Measurements from ENCODE around the gene RYR2. TPM values are rescaled to one million over a fixed set of nuclear protein-coding genes. Genes with fewer than 3 reads are reported as not detected.

The RYR2 gene
- total RNA-seq, 4 donors from 2014 or later, result 0.88 to 8.4 (median 5.5) TPM

DNA sequence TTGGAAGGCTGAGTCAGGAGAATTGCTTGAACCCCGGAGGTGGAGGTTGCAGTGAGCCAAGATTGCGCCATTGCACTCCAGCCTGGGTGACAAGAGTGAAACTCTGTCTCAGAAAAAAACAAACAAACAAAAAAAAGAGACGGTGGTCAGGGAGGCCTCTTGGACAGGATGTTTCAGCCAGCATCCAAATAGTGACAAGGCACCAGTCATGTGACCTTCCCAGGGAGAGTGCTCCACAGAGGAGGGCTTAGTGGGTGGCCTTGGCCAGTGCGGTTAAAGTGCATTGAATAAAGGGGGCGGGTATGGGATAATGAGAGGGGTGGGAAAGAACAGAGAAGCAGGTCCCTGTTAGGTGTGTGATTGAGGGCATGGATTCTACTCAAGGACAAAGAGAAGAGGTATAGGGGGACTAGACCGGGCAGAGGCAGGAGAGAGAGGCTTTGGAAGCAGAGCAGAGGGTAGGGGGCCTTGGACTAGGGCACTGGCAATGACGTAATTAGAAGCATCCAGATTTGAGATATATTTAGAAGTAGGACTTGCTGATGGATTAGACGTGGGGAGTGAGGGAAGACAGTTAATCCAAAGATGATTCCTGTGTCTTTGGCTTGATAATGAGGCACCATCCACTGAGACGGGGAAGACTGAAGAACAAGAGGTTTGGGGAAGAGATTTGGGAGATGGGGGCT is 12.0 kb upstream of the RYR2 start:
- H3K27me3 ChIP-seq, result no peaks in the 10 kb centered on the region
- H3K36me3 ChIP-seq, result no peaks in the 10 kb centered on the region
- DNase-seq, result no peak
- H3K4me3 ChIP-seq, result no peak overlapping the region
- no peaks in the 10 kb centered on the region for H3K4me1 ChIP-seq
- no peak overlapping the region for H3K27ac ChIP-seq
- TF ChIP-seq POLR2A (IDR thresholded peaks at IDR 0.05), result no peak
- TF ChIP-seq, protein P1, sequence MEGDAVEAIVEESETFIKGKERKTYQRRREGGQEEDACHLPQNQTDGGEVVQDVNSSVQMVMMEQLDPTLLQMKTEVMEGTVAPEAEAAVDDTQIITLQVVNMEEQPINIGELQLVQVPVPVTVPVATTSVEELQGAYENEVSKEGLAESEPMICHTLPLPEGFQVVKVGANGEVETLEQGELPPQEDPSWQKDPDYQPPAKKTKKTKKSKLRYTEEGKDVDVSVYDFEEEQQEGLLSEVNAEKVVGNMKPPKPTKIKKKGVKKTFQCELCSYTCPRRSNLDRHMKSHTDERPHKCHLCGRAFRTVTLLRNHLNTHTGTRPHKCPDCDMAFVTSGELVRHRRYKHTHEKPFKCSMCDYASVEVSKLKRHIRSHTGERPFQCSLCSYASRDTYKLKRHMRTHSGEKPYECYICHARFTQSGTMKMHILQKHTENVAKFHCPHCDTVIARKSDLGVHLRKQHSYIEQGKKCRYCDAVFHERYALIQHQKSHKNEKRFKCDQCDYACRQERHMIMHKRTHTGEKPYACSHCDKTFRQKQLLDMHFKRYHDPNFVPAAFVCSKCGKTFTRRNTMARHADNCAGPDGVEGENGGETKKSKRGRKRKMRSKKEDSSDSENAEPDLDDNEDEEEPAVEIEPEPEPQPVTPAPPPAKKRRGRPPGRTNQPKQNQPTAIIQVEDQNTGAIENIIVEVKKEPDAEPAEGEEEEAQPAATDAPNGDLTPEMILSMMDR (IDR thresholded peaks at IDR 0.05), result no peak
- intact Hi-C loops (cut with DNase I; ENCODE audit: low total_unique reads), result no loop called here
- H3K9me3 ChIP-seq, result no peaks in the 10 kb centered on the region

DNA sequence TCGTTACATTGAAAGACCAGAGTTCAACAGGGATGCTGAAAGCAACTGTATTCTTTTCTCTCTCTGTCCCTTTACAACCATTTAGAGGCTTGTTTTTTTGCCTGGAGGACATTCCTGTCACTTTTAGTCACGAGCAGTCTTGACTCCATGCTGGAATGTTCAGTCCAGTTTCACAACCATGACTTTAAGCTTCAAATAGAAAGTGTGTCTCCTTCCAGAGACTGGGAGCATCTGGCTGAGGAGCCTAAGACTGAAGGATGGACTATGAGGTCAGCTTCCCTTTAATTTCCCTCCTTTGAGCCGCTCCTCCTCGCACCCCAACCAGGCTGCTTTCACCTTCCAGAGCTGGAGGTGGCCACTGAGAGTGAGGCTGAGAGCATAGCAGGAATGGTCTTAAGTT is 10.5 kb upstream of the RYR2 start:
- Histone ChIP-seq H3K4me1 (no peaks in the 10 kb centered on the region), H3K27ac (no peak overlapping the region), H3K27me3 (no peaks in the 10 kb centered on the region), H3K4me3 (no peak overlapping the region), H3K36me3 (no peaks in the 10 kb centered on the region), H3K9me3 (no peaks in the 10 kb centered on the region)
- TF ChIP-seq, protein P1 (IDR thresholded peaks at IDR 0.05), result no peak
- TF ChIP-seq POLR2A (IDR thresholded peaks at IDR 0.05), result no peak
- DNase-seq, result no peak
- intact Hi-C loops (cut with DNase I; ENCODE audit: low total_unique reads), result no loop called here

DNA sequence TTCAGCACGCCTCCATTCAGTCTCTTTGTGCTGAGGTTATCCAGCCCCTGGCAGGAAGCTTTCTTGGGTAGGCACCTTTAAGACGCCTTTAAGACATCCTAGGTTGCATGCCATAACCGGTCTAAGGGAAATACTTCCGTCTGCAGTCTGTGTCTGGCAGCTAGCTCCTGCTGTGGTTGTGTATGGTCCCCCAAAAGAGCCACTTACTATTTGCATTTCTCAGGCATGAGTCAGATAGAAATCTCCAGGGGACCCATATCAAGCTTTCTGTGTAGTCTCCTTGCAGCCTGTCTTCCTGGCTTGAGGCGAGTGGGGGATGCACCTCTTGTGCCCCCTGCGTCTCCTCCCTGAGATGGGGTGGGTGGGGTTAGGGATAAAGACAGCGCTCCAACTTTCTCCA is 10.0 kb upstream of the RYR2 start:
- intact Hi-C loops (cut with DNase I; ENCODE audit: low total_unique reads), result no loop called here
- no peaks in the 10 kb centered on the region for H3K27me3 ChIP-seq
- H3K27ac ChIP-seq, result no peak overlapping the region
- H3K36me3 ChIP-seq, result no peaks in the 10 kb centered on the region
- no peak for DNase-seq
- no peaks in the 10 kb centered on the region for H3K9me3 ChIP-seq
- H3K4me1 ChIP-seq, result no peaks in the 10 kb centered on the region
- TF ChIP-seq POLR2A (IDR thresholded peaks at IDR 0.05), result no peak
- TF ChIP-seq, protein P1 (IDR thresholded peaks at IDR 0.05), result no peak
- H3K4me3 ChIP-seq, result no peak overlapping the region

DNA sequence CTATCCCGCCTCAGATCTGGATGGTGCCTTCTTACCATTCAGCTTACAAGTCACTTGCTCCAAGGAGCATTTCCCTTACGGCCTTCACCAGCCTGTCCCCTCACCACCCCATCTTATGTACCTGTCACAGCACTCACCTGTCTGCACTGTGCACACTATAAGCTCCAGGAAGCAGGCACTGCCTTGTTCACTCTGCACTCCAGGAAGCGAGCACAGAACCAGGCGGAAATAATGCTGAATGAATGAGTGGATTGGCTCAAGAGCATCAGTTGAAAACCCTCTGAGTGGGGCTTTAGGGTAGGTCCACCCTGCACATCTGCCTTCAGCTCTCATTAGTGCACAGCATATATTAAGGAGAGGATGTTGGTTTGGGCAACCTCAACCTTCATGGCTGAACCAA is 8.9 kb upstream of the RYR2 start:
- H3K27ac ChIP-seq, result no peak overlapping the region
- no peaks in the 10 kb centered on the region for H3K9me3 ChIP-seq
- no peak for TF ChIP-seq POLR2A (IDR thresholded peaks at IDR 0.05)
- TF ChIP-seq, protein P1 (IDR thresholded peaks at IDR 0.05), result no peak
- intact Hi-C loops (cut with DNase I; ENCODE audit: low total_unique reads), result no loop called here
- DNase-seq, result no peak
- no peaks in the 10 kb centered on the region for H3K36me3 ChIP-seq
- no peak overlapping the region for H3K4me3 ChIP-seq
- no peaks in the 10 kb centered on the region for H3K27me3 ChIP-seq
- no peaks in the 10 kb centered on the region for H3K4me1 ChIP-seq

DNA sequence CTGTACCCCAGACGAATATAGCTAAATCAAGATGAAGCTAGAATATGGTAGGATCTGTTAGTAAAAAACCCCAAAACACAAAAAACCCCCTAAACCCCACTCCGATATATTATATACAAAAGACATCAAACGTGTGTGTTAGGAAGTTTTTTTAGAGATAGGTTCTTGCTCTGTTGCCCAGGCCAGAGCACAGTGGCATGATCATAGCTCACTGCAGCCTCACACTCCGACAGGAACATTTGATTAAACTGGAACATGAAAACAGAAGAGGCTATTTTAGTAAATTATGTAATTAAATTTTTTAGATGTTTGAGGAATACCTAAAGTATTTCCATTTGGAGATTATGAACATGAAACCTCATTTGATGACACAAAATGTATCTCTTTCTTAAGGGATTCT is 8.2 kb upstream of the RYR2 start:
- no peaks in the 10 kb centered on the region for H3K27me3 ChIP-seq
- no peak overlapping the region for H3K27ac ChIP-seq
- intact Hi-C loops (cut with DNase I; ENCODE audit: low total_unique reads), result no loop called here
- DNase-seq, result no peak
- H3K4me1 ChIP-seq, result no peaks in the 10 kb centered on the region
- no peaks in the 10 kb centered on the region for H3K36me3 ChIP-seq
- H3K9me3 ChIP-seq, result no peaks in the 10 kb centered on the region
- TF ChIP-seq, protein P1 (IDR thresholded peaks at IDR 0.05), result no peak
- TF ChIP-seq POLR2A (IDR thresholded peaks at IDR 0.05), result no peak
- no peak overlapping the region for H3K4me3 ChIP-seq
